Breast epithelium (tissue), 3 donors: Measurements from ENCODE around the gene STK32A.

Experiments used
- CTCF ChIP-seq, 3 donors: fragments of 450-650 bp; IDR thresholded peaks; one replicate each; pipeline ENCODE4 v1.5.1; 2016 to 2017; ENCODE audit warnings: antibody characterized with exemption in 3 of 3, mild to moderate bottlenecking in 3 of 3, moderate library complexity in 3 of 3
- POLR2A ChIP-seq: fragments of 450-650 bp; IDR thresholded peaks from one replicate; pipeline ENCODE4 v1.6.1; 2016; ENCODE audit warnings: antibody characterized with exemption, mild to moderate bottlenecking, moderate library complexity

- TF ChIP-seq CTCF (IDR thresholded peaks at IDR 0.05) (no peak), POLR2A (no peak)
Observed at GRCh38 chr5:147408980-147409379, 174.2 kb downstream of the STK32A start.
